Mammary epithelial cell (primary cell): Measurements from ENCODE around the gene PPP1R15A.

Experiments used
- CTCF ChIP-seq, 2 donors: IDR thresholded peaks in 1 of 2; conservative IDR thresholded peaks in 1 of 2; 2 replicates each; pipeline ENCODE4 v1.5.1; 2011 to 2012; ENCODE audit warnings: inconsistent platforms in 2 of 2, low read length in 2 of 2, mild to moderate bottlenecking in 2 of 2, control low read depth in 1 of 2, low read depth in 1 of 2; ENCODE audit not compliant: insufficient read depth in 1 of 2; ENCODE audit errors: extremely low read depth in 1 of 2
- EZH2 ChIP-seq: IDR thresholded peaks from 2 replicates; pipeline ENCODE4 v1.6.1; 2012; ENCODE audit warnings: low read length, inconsistent platforms, borderline replicate concordance

DNA sequence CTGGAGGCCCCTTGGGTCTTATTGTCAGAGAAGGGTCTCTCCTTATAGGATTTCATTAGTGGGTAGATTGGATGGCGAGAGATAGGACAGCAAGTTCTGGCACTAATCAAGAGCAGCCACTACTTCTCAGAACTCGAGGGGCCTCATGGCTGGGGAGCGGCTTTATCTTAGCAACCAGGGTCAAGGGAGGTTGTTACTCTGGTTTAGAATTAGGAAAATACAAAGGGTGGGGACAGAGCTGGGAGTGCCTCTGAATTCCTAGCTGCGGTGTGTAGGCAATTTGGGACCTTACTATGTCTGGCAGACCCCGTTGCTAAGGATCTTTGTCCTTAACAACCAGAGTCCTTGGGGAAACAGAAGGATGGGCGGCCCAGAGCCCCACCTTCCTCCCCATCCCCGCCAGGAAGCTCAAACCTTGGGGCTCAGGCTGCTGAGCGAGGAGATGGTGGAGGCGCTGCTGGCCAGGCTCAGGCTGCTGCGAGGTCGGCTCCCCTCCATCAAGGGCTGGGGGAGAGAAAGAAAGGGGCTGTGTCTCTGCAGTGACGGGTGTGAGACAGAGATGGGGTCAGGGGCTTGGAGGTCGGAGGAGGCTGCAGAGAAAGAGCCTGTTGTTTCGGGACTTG, 5.0 kb upstream of the PPP1R15A start:
- TF ChIP-seq CTCF (conservative IDR thresholded peaks at IDR 0.05 in 1 of 2, IDR thresholded peaks at IDR 0.05 in 1 of 2; ENCODE audit: extremely low read depth in 1 of 2, insufficient read depth in 1 of 2, low read depth in 1 of 2, low read length in 2 of 2) = no peak
- TF ChIP-seq EZH2 = no peak
